Measurements from ENCODE around the gene TCAIM. TPM values are rescaled to one million over a fixed set of nuclear protein-coding genes. Genes with fewer than 3 reads are reported as not detected.
"Not testable (repeated sequence)": the region's sequence is repeated elsewhere in the genome, so short reads cannot be mapped to it uniquely, and the experiment has no call there.

The TCAIM gene
- total and polyA plus RNA-seq, 3 donors from 2014 or later, result 12.3 to 33.5 (median 28.3) TPM

- intact Hi-C loops (cut with DNase I; ENCODE audit: low total_unique reads), result no loop called here
- DNase-seq, result peak; percentile 74
Measured at GRCh38 chr3:44395714-44396113, 57.1 kb downstream of the TCAIM start.

GRCh38 chr3:44396200-44397171, 57.9 kb downstream of the TCAIM start:
- intact Hi-C loops (cut with DNase I; ENCODE audit: low total_unique reads), result no loop called here
- Histone ChIP-seq H3K27ac (peak overlapping the region in 1 of 2 donors; percentile 52), H3K4me1 (no peaks in the 10 kb centered on the region), H3K4me3 (no peak overlapping the region), H3K27me3 (no peaks in the 10 kb centered on the region), H3K9me3 (no peaks in the 10 kb centered on the region), H3K36me3 (ENCODE audit: low read depth, missing control alignments) (no peaks in the 10 kb centered on the region)
- DNase-seq, result no peak
- 88 to 93% methylated on average over 9 of the region's 9 CpGs for WGBS, 2 donors
- TF ChIP-seq POLR2A (IDR thresholded peaks at IDR 0.05) (no peak), CTCF (IDR thresholded peaks at IDR 0.05) (no peak)

More at GRCh38 chr3:44395714-44396113, 57.1 kb downstream of the TCAIM start:
- no peaks in the 10 kb centered on the region for H3K27me3 ChIP-seq
- no peaks in the 10 kb centered on the region for H3K36me3 ChIP-seq (ENCODE audit: low read depth, missing control alignments)
- H3K4me1 ChIP-seq, result no peaks in the 10 kb centered on the region
- H3K4me3 ChIP-seq, result no peak overlapping the region
- H3K27ac ChIP-seq, result peak overlapping the region; percentile 31 to 52
- H3K9me3 ChIP-seq, result no peaks in the 10 kb centered on the region
- WGBS, 2 donors, result 71 to 76% methylated on average over 9 of the region's 9 CpGs
- no peak for TF ChIP-seq POLR2A (IDR thresholded peaks at IDR 0.05)
- no peak for TF ChIP-seq CTCF (IDR thresholded peaks at IDR 0.05)

- H3K4me3 ChIP-seq; H3K27ac ChIP-seq; H3K27me3 ChIP-seq; H3K36me3 ChIP-seq (ENCODE audit: low read depth, missing control alignments); H3K4me1 ChIP-seq; intact Hi-C loops (cut with DNase I; ENCODE audit: low total_unique reads); DNase-seq; H3K9me3 ChIP-seq: not testable (repeated sequence)
- WGBS, 2 donors, result 92 to 97% methylated on average over 8 of the region's 8 CpGs
Measured at GRCh38 chr3:44398271-44398670, 59.7 kb downstream of the TCAIM start.

GRCh38 chr3:44398853-44399252, 60.3 kb downstream of the TCAIM start:
- Histone ChIP-seq H3K27ac (no peak overlapping the region), H3K36me3 (ENCODE audit: low read depth, missing control alignments) (no peaks in the 10 kb centered on the region), H3K27me3 (no peaks in the 10 kb centered on the region), H3K9me3 (no peaks in the 10 kb centered on the region), H3K4me3 (no peak overlapping the region), H3K4me1 (no peaks in the 10 kb centered on the region)
- intact Hi-C loops (cut with DNase I; ENCODE audit: low total_unique reads), result no loop called here
- 88 to 89% methylated on average over 4 of the region's 4 CpGs for WGBS, 2 donors
- TF ChIP-seq POLR2A (IDR thresholded peaks at IDR 0.05) (no peak), CTCF (IDR thresholded peaks at IDR 0.05) (no peak)
- no peak for DNase-seq

- no peaks in the 10 kb centered on the region for H3K9me3 ChIP-seq
- H3K4me3 ChIP-seq, result no peak overlapping the region
- H3K27ac ChIP-seq, result no peak overlapping the region
- H3K4me1 ChIP-seq, result no peaks in the 10 kb centered on the region
- intact Hi-C loops (cut with DNase I; ENCODE audit: low total_unique reads), result no loop called here
- TF ChIP-seq CTCF (IDR thresholded peaks at IDR 0.05), result no peak
- no peaks in the 10 kb centered on the region for H3K27me3 ChIP-seq
- WGBS, 2 donors, result 70 to 71% methylated on average over 2 of the region's 2 CpGs
- H3K36me3 ChIP-seq (ENCODE audit: low read depth, missing control alignments), result no peaks in the 10 kb centered on the region
- no peak for DNase-seq
Measured at GRCh38 chr3:44400771-44401170, 62.2 kb downstream of the TCAIM start.

Data from testis (tissue), 3 donors.